GM21528 (cell line): ENCODE measurements around the gene FFAR1.

ENCODE experiments used
- ATAC-seq: cut with Tn5 transposase; IDR thresholded peaks from one replicate; pipeline ENCODE4 v1.9.1; 2021; ENCODE audit warnings: mild to moderate bottlenecking, moderate library complexity; ENCODE audit not compliant: unreplicated experiment, low FRiP score

Gene FFAR1

GRCh38 chr19:35340431-35340830 is 7.3 kb upstream of the FFAR1 start:
- no peak for ATAC-seq

GRCh38 chr19:35341006-35341405 is 6.7 kb upstream of the FFAR1 start:
- ATAC-seq: no peak

- no peak for ATAC-seq
Observed at GRCh38 chr19:35341565-35342225, 6.0 kb upstream of the FFAR1 start.

GRCh38 chr19:35342430-35342829 is 5.3 kb upstream of the FFAR1 start:
- no peak for ATAC-seq

GRCh38 chr19:35344511-35345031 is 3.1 kb upstream of the FFAR1 start:
- no peak for ATAC-seq

- ATAC-seq: no peak
Observed at GRCh38 chr19:35345671-35346111, 2.0 kb upstream of the FFAR1 start.

- ATAC-seq: no peak
Observed at GRCh38 chr19:35346193-35347052, 1.3 kb upstream of the FFAR1 start.

GRCh38 chr19:35347930-35348298 is 212 bp downstream of the FFAR1 start:
- ATAC-seq: no peak

GRCh38 chr19:35348911-35349611 is 1.4 kb downstream of the FFAR1 start:
- no peak for ATAC-seq

- no peak for ATAC-seq
Observed at GRCh38 chr19:35349614-35350521, 2.2 kb downstream of the FFAR1 start.

GRCh38 chr19:35350591-35350990 is 2.9 kb downstream of the FFAR1 start:
- no peak for ATAC-seq

GRCh38 chr19:35351411-35352176 is 3.9 kb downstream of the FFAR1 start:
- ATAC-seq: no peak

GRCh38 chr19:35352177-35352447 is 4.4 kb downstream of the FFAR1 start:
- ATAC-seq: no peak

- no peak for ATAC-seq
Observed at GRCh38 chr19:35352448-35353304, 5.0 kb downstream of the FFAR1 start.

- no peak for ATAC-seq
Observed at GRCh38 chr19:35353635-35354034, 5.9 kb downstream of the FFAR1 start.

GRCh38 chr19:35354898-35355297 is 7.2 kb downstream of the FFAR1 start:
- ATAC-seq: no peak

- ATAC-seq: no peak
Observed at GRCh38 chr19:35355791-35356460, 8.2 kb downstream of the FFAR1 start.
